Ramos (cell line): ENCODE results near the gene CFAP61.

ENCODE experiments used
- in situ Hi-C: fragments of 300-500 bp; cut with MboI; formaldehyde crosslinking; loops from one replicate; pipeline ENCODE4 v1.14.3; 2022; ENCODE audit warnings: low sequenced_read_pairs; ENCODE audit not compliant: unreplicated experiment

Gene CFAP61

DNA sequence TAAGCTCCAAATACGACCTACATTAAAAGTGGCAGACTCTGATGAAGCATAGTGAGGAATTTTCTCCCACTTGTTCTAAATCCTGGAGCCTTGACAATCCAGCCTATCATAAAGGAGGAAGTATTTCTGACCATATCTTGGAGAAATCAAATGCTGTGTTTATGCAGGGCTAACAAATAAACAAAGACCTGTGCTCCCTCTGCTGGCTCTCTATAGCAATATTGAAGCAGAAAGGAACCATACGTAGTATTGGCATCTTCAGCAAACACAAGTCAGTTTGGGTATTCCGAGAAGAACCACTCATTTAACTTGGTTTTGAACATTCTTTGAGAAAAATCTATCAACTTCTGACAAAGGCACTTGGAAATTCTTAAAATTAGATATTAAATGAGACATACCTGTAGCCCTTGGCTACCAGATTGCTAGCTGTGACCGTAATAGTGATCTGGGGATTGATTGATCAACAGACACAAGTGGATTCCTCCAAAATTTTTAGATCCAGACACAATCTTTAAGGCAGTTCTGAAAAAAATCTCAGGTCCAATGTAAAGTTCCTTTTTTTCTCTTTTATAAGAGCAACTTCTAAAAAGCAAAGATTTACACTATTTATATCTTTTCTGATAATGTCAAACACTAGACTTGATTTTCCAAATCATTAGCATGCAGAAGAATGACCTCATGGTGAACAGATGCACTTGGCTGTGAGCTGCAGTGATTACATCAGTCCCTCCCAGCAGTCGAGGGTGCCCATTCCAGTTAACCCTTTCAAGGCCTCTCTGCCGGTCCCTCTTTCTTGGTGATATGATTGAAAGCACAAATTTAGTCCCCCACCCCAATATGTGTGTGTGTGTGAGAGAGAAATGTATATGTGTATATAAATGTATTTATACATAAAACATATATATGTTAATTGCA is 355.8 kb downstream of the CFAP61 start:
- in situ Hi-C loops, result no loop called here

DNA sequence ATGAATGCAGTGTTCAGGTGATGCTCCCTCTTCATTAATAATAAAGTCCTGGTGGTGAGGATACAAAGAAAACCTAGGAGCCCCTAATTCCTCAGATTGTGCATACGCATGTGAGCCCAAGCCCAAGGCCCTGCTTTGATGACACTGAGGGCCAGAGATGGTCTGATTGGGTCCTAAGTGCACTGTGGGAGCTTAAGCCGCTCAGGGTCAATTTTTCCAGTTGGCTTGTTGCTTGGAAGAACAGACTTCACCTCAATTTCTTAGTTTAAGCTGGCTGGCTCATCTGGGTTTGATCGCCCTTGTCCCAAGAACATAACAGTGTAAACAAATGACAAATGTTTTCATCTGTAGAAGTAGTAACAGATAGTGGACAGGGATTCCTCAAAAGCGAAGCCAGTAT is 357.0 kb downstream of the CFAP61 start:
- in situ Hi-C loops, result no loop called here
